NCI-H2196 (cell line): ENCODE data around the gene SMURF1.

ENCODE experiments used
- DNase-seq: peaks from one replicate; lab custom pipeline; 2025; ENCODE audit not compliant: unreplicated experiment; lab: John Stamatoyannopoulos, UW

Gene SMURF1

GRCh38 chr7:99006739-99007424, 137.0 kb downstream of the SMURF1 start:
- no peak for DNase-seq

GRCh38 chr7:99005776-99006175, 138.1 kb downstream of the SMURF1 start:
- no peak for DNase-seq

GRCh38 chr7:99004781-99005500, 139.0 kb downstream of the SMURF1 start:
- DNase-seq: no peak

GRCh38 chr7:99004216-99004615, 139.7 kb downstream of the SMURF1 start:
- DNase-seq: no peak

GRCh38 chr7:99003419-99003818, 140.5 kb downstream of the SMURF1 start:
- no peak for DNase-seq

GRCh38 chr7:99002827-99003212, 141.1 kb downstream of the SMURF1 start:
- no peak for DNase-seq

GRCh38 chr7:99002148-99002826, 141.6 kb downstream of the SMURF1 start:
- no peak for DNase-seq

GRCh38 chr7:99001482-99002147, 142.3 kb downstream of the SMURF1 start:
- DNase-seq: no peak

- no peak for DNase-seq
Measured at GRCh38 chr7:99000904-99001465, 142.9 kb downstream of the SMURF1 start.

GRCh38 chr7:99000196-99000903, 143.6 kb downstream of the SMURF1 start:
- no peak for DNase-seq

- no peak for DNase-seq
Measured at GRCh38 chr7:98998821-98999725, 144.8 kb downstream of the SMURF1 start.

- DNase-seq: no peak
Measured at GRCh38 chr7:98997846-98998245, 146.1 kb downstream of the SMURF1 start.

- DNase-seq: no peak
Measured at GRCh38 chr7:98996150-98996552, 147.8 kb downstream of the SMURF1 start.

GRCh38 chr7:98995523-98996149, 148.3 kb downstream of the SMURF1 start:
- DNase-seq: no peak

GRCh38 chr7:98995111-98995510, 148.8 kb downstream of the SMURF1 start:
- DNase-seq: no peak

- DNase-seq: no peak
Measured at GRCh38 chr7:98994046-98994944, 149.6 kb downstream of the SMURF1 start.

- no peak for DNase-seq
Measured at GRCh38 chr7:98993024-98993897, 150.6 kb downstream of the SMURF1 start.
